Uterus (tissue), 4 donors: Measurements from ENCODE around the gene DENND2D. TPM values are rescaled to one million over a fixed set of nuclear protein-coding genes. Genes with fewer than 3 reads are reported as not detected.

Source experiments
- DNase-seq, 2 donors: peaks; one replicate each; pipeline ENCODE4 v3.0.0-alpha.2; 2019 to 2020
- H3K27ac ChIP-seq, 2 donors: fragments of 200-600 bp; sonication (generic); 1 replicate in 1 of 2; 2 replicates in 1 of 2; pipeline ENCODE4 v1.5.1; 2016 to 2018
- H3K27me3 ChIP-seq, 2 donors: fragments of 200-600 bp; sonication (generic); one replicate each; pipeline ENCODE4 v1.5.1; 2018 to 2019; ENCODE audit warnings: control low read depth in 1 of 2
- H3K36me3 ChIP-seq, 2 donors: fragments of 200-600 bp; sonication (generic); one replicate each; pipeline ENCODE4 v1.5.1; 2019; ENCODE audit warnings: control low read depth in 1 of 2
- H3K4me1 ChIP-seq, 2 donors: fragments of 200-600 bp; sonication (generic); one replicate each; pipeline ENCODE4 v1.5.1; 2018 to 2019; ENCODE audit warnings: control low read depth in 1 of 2
- H3K4me3 ChIP-seq, 2 donors: fragments of 200-600 bp; sonication (generic); 1 replicate in 1 of 2; 2 replicates in 1 of 2; pipeline ENCODE4 v1.5.1; 2018 to 2019; ENCODE audit warnings: mild to moderate bottlenecking in 1 of 2
- H3K9me3 ChIP-seq, 2 donors: fragments of 200-600 bp; sonication (generic); one replicate each; pipeline ENCODE4 v1.5.1; 2019; ENCODE audit warnings: control low read depth in 1 of 2
- POLR2A ChIP-seq, 2 donors: fragments of 450-650 bp; IDR thresholded peaks; one replicate each; pipeline ENCODE4 v1.6.1; 2016; ENCODE audit warnings: antibody characterized with exemption in 2 of 2, mild to moderate bottlenecking in 1 of 2, moderate library complexity in 1 of 2
- intact Hi-C: fragments of 100-400 bp; cut with DNase I; formaldehyde crosslinking; loops from one replicate; pipeline ENCODE4 v1.15.1; 2023; ENCODE audit warnings: low total_unique reads
- total RNA-seq, 4 donors: library from RNA; depleted of rRNA in 3 of 4; stranded (reverse); fragments of >200 nt in 3 of 4; gene quantifications; one replicate each; pipeline versions ENCODE4 v1.1.0 to v1.2.4, GENCODE V29; 2014 to 2023
- TF ChIP-seq, protein P1 (sequence below), 4 experiments: fragments of 200-600 bp in 2 of 4; fragments of 450-650 bp in 2 of 4; sonication (generic) in 2 of 4; IDR thresholded peaks; one replicate each; pipeline ENCODE4 v1.5.1; 2016 to 2019; ENCODE audit warnings: antibody characterized with exemption in 4 of 4, mild to moderate bottlenecking in 2 of 4, moderate library complexity in 1 of 4
- donor health status: DM: yes; HTN: yes; CAD: no.

The DENND2D gene
- total RNA-seq, 4 donors from 2014 or later, result 2.3 to 25.9 (median 8.0) TPM

DNA sequence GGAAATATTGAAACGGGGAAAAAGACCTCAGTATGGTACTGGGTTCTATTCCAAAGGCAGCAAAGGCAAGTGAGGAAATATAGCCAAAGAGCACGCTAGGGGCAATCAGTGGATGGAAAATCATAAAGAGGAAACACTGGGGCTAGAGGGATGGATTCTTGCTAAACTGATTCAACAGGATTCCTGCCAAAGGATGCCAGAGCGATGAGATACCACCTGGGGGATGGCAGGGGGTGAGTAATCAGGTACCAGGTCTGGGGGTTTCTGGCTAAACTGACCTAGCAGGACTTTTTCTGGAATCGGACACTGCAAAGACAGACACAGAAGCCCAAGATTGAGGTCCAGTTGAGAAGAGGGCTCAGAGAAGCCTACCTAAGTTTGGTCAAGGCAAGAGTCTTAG, 33.8 kb upstream of the DENND2D start:
- no peak for DNase-seq
- no peaks in the 10 kb centered on the region for H3K36me3 ChIP-seq
- no peaks in the 10 kb centered on the region for H3K27me3 ChIP-seq
- TF ChIP-seq, protein P1, sequence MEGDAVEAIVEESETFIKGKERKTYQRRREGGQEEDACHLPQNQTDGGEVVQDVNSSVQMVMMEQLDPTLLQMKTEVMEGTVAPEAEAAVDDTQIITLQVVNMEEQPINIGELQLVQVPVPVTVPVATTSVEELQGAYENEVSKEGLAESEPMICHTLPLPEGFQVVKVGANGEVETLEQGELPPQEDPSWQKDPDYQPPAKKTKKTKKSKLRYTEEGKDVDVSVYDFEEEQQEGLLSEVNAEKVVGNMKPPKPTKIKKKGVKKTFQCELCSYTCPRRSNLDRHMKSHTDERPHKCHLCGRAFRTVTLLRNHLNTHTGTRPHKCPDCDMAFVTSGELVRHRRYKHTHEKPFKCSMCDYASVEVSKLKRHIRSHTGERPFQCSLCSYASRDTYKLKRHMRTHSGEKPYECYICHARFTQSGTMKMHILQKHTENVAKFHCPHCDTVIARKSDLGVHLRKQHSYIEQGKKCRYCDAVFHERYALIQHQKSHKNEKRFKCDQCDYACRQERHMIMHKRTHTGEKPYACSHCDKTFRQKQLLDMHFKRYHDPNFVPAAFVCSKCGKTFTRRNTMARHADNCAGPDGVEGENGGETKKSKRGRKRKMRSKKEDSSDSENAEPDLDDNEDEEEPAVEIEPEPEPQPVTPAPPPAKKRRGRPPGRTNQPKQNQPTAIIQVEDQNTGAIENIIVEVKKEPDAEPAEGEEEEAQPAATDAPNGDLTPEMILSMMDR (IDR thresholded peaks at IDR 0.05), result no peak
- no peak for TF ChIP-seq POLR2A (IDR thresholded peaks at IDR 0.05)
- no peaks in the 10 kb centered on the region for H3K4me1 ChIP-seq
- H3K9me3 ChIP-seq, result no peaks in the 10 kb centered on the region
- H3K4me3 ChIP-seq, result no peak overlapping the region
- intact Hi-C loops, result no loop called here
- H3K27ac ChIP-seq, result no peak overlapping the region

DNA sequence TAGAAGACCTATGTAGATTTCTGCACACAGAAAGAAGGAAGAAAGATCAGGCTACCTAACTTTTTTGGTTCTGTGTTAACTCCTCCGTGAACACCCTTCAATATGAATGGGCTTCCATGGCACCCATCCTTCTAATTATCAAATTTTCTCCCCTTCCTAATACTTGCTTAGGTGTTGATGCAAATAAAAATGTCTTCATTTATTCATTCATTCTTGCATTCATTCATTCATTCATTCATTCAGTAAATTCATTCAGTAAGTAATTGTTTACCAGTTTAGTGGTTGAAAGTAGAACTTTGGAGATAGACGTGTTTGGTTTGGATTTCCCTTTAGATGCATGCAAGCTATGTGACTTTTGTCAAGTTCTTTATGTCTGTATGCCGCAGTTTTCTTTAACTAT, 31.7 kb upstream of the DENND2D start:
- no peak overlapping the region for H3K4me3 ChIP-seq
- no peaks in the 10 kb centered on the region for H3K4me1 ChIP-seq
- H3K27ac ChIP-seq, result no peak overlapping the region
- no peak for DNase-seq
- H3K27me3 ChIP-seq, result no peaks in the 10 kb centered on the region
- TF ChIP-seq POLR2A (IDR thresholded peaks at IDR 0.05), result no peak
- TF ChIP-seq, protein P1 (IDR thresholded peaks at IDR 0.05), result no peak
- H3K36me3 ChIP-seq, result no peaks in the 10 kb centered on the region
- intact Hi-C loops, result no loop called here
- no peaks in the 10 kb centered on the region for H3K9me3 ChIP-seq

DNA sequence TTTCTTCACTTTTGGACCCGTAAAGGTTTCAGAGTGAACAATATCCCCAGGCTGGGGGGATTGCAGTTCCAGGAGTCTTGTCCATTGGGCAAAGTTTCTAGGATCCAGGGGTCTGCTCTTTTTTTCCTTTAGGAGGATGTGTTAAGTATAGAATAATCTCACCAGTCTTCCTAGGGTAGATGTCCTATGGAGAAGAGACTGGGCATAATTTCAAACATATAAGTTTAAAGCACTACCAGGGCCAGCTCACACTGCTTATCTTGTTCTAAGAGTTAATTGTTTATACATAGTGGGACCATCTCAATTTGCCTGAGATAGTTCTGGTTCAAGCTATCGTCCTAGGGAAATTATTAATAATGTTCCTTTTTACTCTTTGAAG, 28.3 kb upstream of the DENND2D start:
- Histone ChIP-seq H3K27me3 (no peaks in the 10 kb centered on the region), H3K4me3 (no peak overlapping the region), H3K27ac (no peak overlapping the region), H3K4me1 (no peaks in the 10 kb centered on the region), H3K9me3 (no peaks in the 10 kb centered on the region), H3K36me3 (no peaks in the 10 kb centered on the region)
- no peak for DNase-seq
- intact Hi-C loops, result no loop called here
- TF ChIP-seq, protein P1 (IDR thresholded peaks at IDR 0.05), result no peak
- TF ChIP-seq POLR2A (IDR thresholded peaks at IDR 0.05), result no peak

DNA sequence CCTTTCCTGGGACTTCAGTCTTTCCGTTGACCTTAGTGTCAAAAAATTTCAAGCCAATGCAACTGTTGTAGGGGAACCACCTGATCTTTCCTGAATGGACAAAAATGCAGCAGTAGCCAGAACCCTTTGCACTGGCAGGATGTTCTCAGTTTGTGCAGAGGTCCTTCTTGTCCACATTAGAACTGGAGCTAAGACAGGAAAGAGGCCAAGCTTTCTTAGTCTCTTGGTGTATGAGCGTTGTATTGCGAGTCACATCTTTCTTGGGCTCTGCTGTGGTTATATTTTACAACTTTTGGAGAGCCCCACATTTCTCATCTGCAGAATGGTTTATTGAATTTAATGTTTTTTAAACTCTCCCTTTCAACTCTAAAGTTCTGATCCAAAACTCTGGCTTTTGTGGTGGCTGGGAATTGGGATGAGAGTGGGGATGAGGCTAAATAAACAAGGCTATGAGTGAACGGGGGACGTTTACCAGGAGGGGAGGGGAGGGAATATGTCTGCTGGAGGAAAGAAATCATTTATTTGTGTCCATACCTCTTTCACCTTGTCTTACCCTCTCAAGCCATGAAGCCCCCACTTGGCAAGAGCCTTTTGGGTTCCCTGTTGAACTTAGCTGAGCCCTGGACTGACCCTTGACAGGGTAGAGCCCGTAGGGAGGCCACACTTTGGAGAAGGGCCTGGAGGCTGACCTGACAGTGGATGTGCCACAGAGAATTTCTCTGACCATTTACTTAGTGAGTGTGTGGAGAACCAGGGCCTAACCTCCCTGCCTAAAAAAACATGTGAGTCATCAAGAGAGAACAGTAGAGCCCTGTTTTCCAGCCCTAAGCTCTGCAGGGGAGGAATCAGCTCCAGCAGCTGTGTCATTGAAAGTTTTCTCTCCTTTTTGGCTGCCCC, 27.7 kb upstream of the DENND2D start:
- DNase-seq, result no peak
- no peak overlapping the region for H3K27ac ChIP-seq
- TF ChIP-seq, protein P1 (IDR thresholded peaks at IDR 0.05), result no peak
- TF ChIP-seq POLR2A (IDR thresholded peaks at IDR 0.05), result no peak
- no peak overlapping the region for H3K4me3 ChIP-seq
- H3K4me1 ChIP-seq, result no peaks in the 10 kb centered on the region
- no peaks in the 10 kb centered on the region for H3K27me3 ChIP-seq
- no peaks in the 10 kb centered on the region for H3K36me3 ChIP-seq
- intact Hi-C loops, result no loop called here
- no peaks in the 10 kb centered on the region for H3K9me3 ChIP-seq

DNA sequence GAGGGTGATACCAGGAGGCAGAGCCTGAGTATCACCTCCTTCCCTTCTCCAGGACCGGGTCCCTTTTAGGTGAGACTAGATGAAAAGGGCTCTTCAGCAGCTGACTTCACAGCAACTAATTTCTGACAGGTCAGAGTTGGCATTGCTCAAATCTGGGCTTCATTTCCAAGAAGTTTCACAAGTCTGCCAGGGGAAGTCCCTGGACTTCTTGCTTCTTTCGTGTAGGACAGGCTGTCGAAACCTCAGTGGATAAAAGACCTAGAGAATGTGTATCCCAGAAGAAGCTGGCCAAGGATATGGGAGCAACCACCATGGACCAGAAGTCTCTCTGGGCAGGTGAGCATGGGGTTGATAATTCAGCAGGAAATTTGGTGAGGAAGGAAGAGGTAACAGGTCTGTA, 27.0 kb upstream of the DENND2D start, which contains the start of gene CHI3L2:
Gene CHI3L2, plus strand, starts transcription at position 280 of the 400 bp plus-strand sequence. Its CDS starts 17 bp downstream, at position 297.
- intact Hi-C loops, result no loop called here
- Histone ChIP-seq H3K27me3 (no peaks in the 10 kb centered on the region), H3K9me3 (no peaks in the 10 kb centered on the region), H3K27ac (no peak within 1 kb of the TSS), H3K36me3 (no peaks in the 10 kb centered on the region), H3K4me1 (no peaks in the 10 kb centered on the region), H3K4me3 (no peak within 1 kb of the TSS)
- TF ChIP-seq, protein P1 (IDR thresholded peaks at IDR 0.05), result no peak
- TF ChIP-seq POLR2A (IDR thresholded peaks at IDR 0.05), result no peak
- no peak for DNase-seq
